ENCODE results near the gene NUP153.

- TF ChIP-seq CTCF (IDR thresholded peaks at IDR 0.05) (no peak), POLR2AphosphoS5 (IDR thresholded peaks at IDR 0.05) (no peak)
Measured at GRCh38 chr6:17577059-17577458, 129.7 kb downstream of the NUP153 start.

All from sigmoid colon (tissue), 4 donors.